ENCODE results near the gene IL2RA. TPM values are rescaled to one million over a fixed set of nuclear protein-coding genes. Genes with fewer than 3 reads are reported as not detected.
"Not testable (repeated sequence)": the region's sequence is repeated elsewhere in the genome, so short reads cannot be mapped to it uniquely, and the experiment has no call there.

The IL2RA gene
- polyA plus RNA-seq, 1 donor (not counting 4 experiments of a cell fraction or from before 2014, with no cell fraction given) = not detected

- Histone ChIP-seq H2AFZ (ENCODE audit: control insufficient read depth, low read length) (no peak overlapping the region), H3K4me2 (ENCODE audit: control insufficient read depth, extremely low read depth, insufficient read depth, low read depth, low read length) (no peak overlapping the region), H3K79me2 (ENCODE audit: control insufficient read depth, insufficient read depth, low read length) (no peaks in the 10 kb centered on the region), H3K9ac (ENCODE audit: control insufficient read depth, extremely low read depth, insufficient read depth, low read length) (no peak overlapping the region), H3K4me1 (ENCODE audit: control insufficient read depth, extremely low read depth, insufficient read depth, low read length) (no peaks in the 10 kb centered on the region), H3K9me3 (ENCODE audit: control insufficient read depth, low read depth, low read length) (no peaks in the 10 kb centered on the region), H3K36me3 (ENCODE audit: control insufficient read depth in 2 of 2, extremely low read depth in 1 of 2, insufficient read depth in 2 of 2, low read length in 2 of 2) (no peaks in the 10 kb centered on the region), H3K27me3 (ENCODE audit: control insufficient read depth, extremely low read depth, insufficient read depth, low read length) (peaks cover 3% of the 10 kb centered on the region), H3K4me3 (ENCODE audit: control insufficient read depth in 2 of 3, extremely low read depth in 1 of 3, insufficient read depth in 2 of 3, low read depth in 1 of 3, low read length in 3 of 3) (no peak overlapping the region), H3K27ac (ENCODE audit: control insufficient read depth, insufficient read depth, low read length) (no peak overlapping the region), H3K9me1 (ENCODE audit: control insufficient read depth, extremely low read depth, insufficient read depth, low read length) (no peaks in the 10 kb centered on the region), H4K20me1 (ENCODE audit: control insufficient read depth, extremely low read depth, insufficient read depth, low read length) (no peaks in the 10 kb centered on the region)
- DNase-seq (ENCODE audit: low read depth, low spot score) (no peak), FAIRE-seq (no peak)
- dilution Hi-C loops (cut with MboI; ENCODE audit: extremely low pct_ligation_motif_present, low sequenced_read_pairs) = no loop called here
- TF ChIP-seq, protein P1, sequence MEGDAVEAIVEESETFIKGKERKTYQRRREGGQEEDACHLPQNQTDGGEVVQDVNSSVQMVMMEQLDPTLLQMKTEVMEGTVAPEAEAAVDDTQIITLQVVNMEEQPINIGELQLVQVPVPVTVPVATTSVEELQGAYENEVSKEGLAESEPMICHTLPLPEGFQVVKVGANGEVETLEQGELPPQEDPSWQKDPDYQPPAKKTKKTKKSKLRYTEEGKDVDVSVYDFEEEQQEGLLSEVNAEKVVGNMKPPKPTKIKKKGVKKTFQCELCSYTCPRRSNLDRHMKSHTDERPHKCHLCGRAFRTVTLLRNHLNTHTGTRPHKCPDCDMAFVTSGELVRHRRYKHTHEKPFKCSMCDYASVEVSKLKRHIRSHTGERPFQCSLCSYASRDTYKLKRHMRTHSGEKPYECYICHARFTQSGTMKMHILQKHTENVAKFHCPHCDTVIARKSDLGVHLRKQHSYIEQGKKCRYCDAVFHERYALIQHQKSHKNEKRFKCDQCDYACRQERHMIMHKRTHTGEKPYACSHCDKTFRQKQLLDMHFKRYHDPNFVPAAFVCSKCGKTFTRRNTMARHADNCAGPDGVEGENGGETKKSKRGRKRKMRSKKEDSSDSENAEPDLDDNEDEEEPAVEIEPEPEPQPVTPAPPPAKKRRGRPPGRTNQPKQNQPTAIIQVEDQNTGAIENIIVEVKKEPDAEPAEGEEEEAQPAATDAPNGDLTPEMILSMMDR (optimal IDR thresholded peaks at IDR 0.05 in 1 of 3, IDR thresholded peaks at IDR 0.05 in 1 of 3, conservative IDR thresholded peaks at IDR 0.05 in 1 of 3; ENCODE audit: extremely low read depth in 1 of 3, insufficient read depth in 2 of 3, low read length in 3 of 3) = no peak
- TF ChIP-seq EZH2 (IDR thresholded peaks at IDR 0.05; ENCODE audit: low read length) = no peak
Measured at GRCh38 chr10:6006546-6006945, 55.6 kb downstream of the IL2RA start.

DNA sequence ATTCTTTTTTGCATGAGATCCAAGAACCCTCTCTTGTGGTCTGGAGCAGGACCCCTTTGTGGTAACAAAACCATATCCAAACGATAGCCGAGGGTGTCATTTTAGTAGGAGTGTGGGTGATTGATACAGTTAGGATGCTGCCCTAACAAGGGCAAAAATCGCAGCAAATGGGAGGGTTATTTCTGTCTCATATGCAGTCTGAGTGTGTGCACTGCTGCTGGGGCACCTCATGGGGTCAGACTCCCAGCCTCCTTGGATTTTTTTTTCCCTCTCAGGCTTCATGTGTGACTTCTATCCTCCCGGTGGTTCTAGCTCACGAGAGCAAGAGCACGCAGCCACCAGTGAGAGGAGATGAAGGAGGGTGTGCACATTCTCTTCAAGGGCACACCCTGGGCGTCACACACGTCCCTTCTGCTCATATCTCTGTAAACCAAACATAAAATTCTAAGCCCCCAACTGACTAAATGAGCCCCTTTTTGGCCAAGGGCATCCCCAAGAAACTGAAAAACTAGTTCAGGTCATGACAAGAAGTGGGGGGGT lies 56.2 kb downstream of the IL2RA start:
- H3K36me3 ChIP-seq (ENCODE audit: control insufficient read depth in 2 of 2, extremely low read depth in 1 of 2, insufficient read depth in 2 of 2, low read length in 2 of 2) = no peaks in the 10 kb centered on the region
- peaks cover 3% of the 10 kb centered on the region for H3K27me3 ChIP-seq (ENCODE audit: control insufficient read depth, extremely low read depth, insufficient read depth, low read length)
- H3K9me1 ChIP-seq (ENCODE audit: control insufficient read depth, extremely low read depth, insufficient read depth, low read length) = no peaks in the 10 kb centered on the region
- no peaks in the 10 kb centered on the region for H3K79me2 ChIP-seq (ENCODE audit: control insufficient read depth, insufficient read depth, low read length)
- DNase-seq (ENCODE audit: low read depth, low spot score) = no peak
- dilution Hi-C loops (cut with MboI; ENCODE audit: extremely low pct_ligation_motif_present, low sequenced_read_pairs) = no loop called here
- no peaks in the 10 kb centered on the region for H3K9me3 ChIP-seq (ENCODE audit: control insufficient read depth, low read depth, low read length)
- no peaks in the 10 kb centered on the region for H3K4me1 ChIP-seq (ENCODE audit: control insufficient read depth, extremely low read depth, insufficient read depth, low read length)
- no peak overlapping the region for H3K4me2 ChIP-seq (ENCODE audit: control insufficient read depth, extremely low read depth, insufficient read depth, low read depth, low read length)
- H3K4me3 ChIP-seq (ENCODE audit: control insufficient read depth in 2 of 3, extremely low read depth in 1 of 3, insufficient read depth in 2 of 3, low read depth in 1 of 3, low read length in 3 of 3) = no peak overlapping the region
- H3K27ac ChIP-seq (ENCODE audit: control insufficient read depth, insufficient read depth, low read length) = no peak overlapping the region
- FAIRE-seq = no peak
- no peak overlapping the region for H3K9ac ChIP-seq (ENCODE audit: control insufficient read depth, extremely low read depth, insufficient read depth, low read length)
- H2AFZ ChIP-seq (ENCODE audit: control insufficient read depth, low read length) = no peak overlapping the region
- no peaks in the 10 kb centered on the region for H4K20me1 ChIP-seq (ENCODE audit: control insufficient read depth, extremely low read depth, insufficient read depth, low read length)
- TF ChIP-seq, protein P1 (optimal IDR thresholded peaks at IDR 0.05 in 1 of 3, IDR thresholded peaks at IDR 0.05 in 1 of 3, conservative IDR thresholded peaks at IDR 0.05 in 1 of 3; ENCODE audit: extremely low read depth in 1 of 3, insufficient read depth in 2 of 3, low read length in 3 of 3) = no peak
- no peak for TF ChIP-seq EZH2 (IDR thresholded peaks at IDR 0.05; ENCODE audit: low read length)

GRCh38 chr10:6005161-6005804 lies 56.9 kb downstream of the IL2RA start:
- H3K27me3 ChIP-seq (ENCODE audit: control insufficient read depth, extremely low read depth, insufficient read depth, low read length); dilution Hi-C loops (cut with MboI; ENCODE audit: extremely low pct_ligation_motif_present, low sequenced_read_pairs): not testable (repeated sequence)

More at GRCh38 chr10:6005161-6005804, 56.9 kb downstream of the IL2RA start:
- not testable (repeated sequence) for H3K79me2 ChIP-seq (ENCODE audit: control insufficient read depth, insufficient read depth, low read length); H3K9me3 ChIP-seq (ENCODE audit: control insufficient read depth, low read depth, low read length); H3K4me1 ChIP-seq (ENCODE audit: control insufficient read depth, extremely low read depth, insufficient read depth, low read length); H3K9ac ChIP-seq (ENCODE audit: control insufficient read depth, extremely low read depth, insufficient read depth, low read length); H3K9me1 ChIP-seq (ENCODE audit: control insufficient read depth, extremely low read depth, insufficient read depth, low read length); FAIRE-seq; H3K27ac ChIP-seq (ENCODE audit: control insufficient read depth, insufficient read depth, low read length); DNase-seq (ENCODE audit: low read depth, low spot score); H3K4me2 ChIP-seq (ENCODE audit: control insufficient read depth, extremely low read depth, insufficient read depth, low read depth, low read length); H2AFZ ChIP-seq (ENCODE audit: control insufficient read depth, low read length); H3K4me3 ChIP-seq (ENCODE audit: control insufficient read depth in 2 of 3, extremely low read depth in 1 of 3, insufficient read depth in 2 of 3, low read depth in 1 of 3, low read length in 3 of 3); H3K36me3 ChIP-seq (ENCODE audit: control insufficient read depth in 2 of 2, extremely low read depth in 1 of 2, insufficient read depth in 2 of 2, low read length in 2 of 2); H4K20me1 ChIP-seq (ENCODE audit: control insufficient read depth, extremely low read depth, insufficient read depth, low read length)
